Mucosa of gallbladder (tissue), 1 donor: ENCODE data around the gene PPID. TPM values are rescaled to one million over a fixed set of nuclear protein-coding genes. Genes with fewer than 3 reads are reported as not detected.
"Not testable (repeated sequence)": the region's sequence is repeated elsewhere in the genome, so short reads cannot be mapped to it uniquely, and the experiment has no call there.

ENCODE experiments used
- DNase-seq: peaks from one replicate; pipeline ENCODE4 v3.0.0-alpha.2; 2020; ENCODE audit warnings: low spot score
- total RNA-seq: library from RNA; stranded (reverse); gene quantifications from one replicate; pipeline ENCODE4 v1.2.1, GENCODE V29; 2021
- donor health status: DM: no; HTN: no; CAD: no.

PPID gene
- total RNA-seq = 34.8 TPM

DNA sequence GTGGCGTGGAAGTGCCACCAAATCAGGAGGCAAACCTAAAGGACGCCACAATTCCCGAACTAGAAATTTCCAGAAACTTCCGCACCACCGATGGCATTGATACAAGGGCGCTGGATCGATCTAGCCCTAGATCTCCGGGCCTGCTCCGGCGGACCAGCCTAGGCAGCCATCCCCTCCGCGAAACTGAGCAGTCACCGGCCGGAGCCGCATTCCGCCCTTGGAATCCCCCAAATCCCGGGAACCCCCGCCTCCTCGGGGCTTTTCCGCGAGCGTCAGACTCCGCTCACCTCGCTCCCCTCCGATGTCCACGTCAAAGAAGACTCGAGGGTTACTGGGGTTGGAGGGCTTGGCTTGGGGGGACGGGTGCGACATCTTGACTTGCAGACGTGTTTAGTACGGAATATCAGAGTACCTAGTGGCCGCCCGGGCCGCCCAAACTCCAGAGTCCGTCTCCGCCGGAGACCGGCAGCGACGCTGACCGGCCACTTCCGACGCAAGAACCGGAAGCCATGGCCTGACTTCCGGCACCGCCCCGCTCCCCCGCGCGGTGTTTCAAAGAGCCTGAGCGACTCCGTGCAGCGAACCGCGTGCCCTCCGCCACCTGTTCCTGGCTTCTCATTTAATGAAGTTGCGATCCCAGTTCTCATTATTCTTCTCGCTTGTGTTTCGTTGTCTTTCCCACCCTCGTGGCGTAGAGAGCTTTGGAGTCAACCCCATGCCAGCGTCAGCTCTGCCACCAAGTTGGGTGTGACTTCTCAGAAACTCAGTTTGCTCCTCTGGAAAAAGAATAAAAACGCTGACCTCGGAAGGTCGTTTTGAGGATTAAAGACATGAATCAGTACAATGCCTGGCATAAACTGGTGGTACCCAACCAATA, at the start of gene PPID:
PPID (minus strand) TSS at position 480 of the 877 bp plus-strand sequence; CDS start at position 372, 108 bp downstream.
- DNase-seq = peak; percentile 84

GRCh38 chr4:158771776-158772175, 48.6 kb upstream of the PPID start:
- DNase-seq = no peak

GRCh38 chr4:158770671-158771070, 47.5 kb upstream of the PPID start:
- no peak for DNase-seq

GRCh38 chr4:158769175-158769921, 46.2 kb upstream of the PPID start:
- peak; percentile 28 for DNase-seq

DNA sequence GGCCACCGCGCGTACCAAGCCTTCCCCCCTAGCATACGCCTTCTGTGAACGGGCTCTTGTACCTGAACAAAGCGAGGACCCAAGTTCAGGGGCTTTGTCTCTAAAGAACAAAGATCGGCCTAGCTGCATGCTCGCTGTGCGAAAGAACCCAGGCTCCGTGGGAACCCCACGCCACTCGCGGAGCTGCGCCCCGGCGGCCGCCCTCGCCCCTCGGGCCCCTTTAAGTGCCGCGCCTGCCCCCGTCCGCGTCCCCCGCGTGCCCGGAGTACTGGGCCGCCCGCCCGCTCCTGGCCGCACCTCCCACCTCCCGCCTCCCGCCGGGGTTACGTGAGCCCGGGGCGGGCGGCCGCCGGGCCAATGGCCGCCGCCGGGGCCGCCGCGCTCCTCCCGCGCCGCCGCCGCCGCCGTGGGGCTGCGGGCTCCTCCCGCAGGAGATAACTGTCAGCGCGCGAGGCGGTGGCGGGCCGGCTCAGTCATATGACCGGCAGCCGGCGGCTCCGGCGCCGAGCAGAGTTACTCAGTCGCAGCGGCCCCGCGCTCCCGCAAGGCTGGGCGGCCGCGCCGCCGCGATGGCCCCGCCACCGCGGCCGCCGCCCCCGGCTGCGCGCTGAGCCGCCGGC, 45.5 kb upstream of the PPID start, which contains the start of gene FNIP2:
FNIP2 (plus strand) TSS at position 472 of the 620 bp plus-strand sequence. CDS start 187 bp downstream, outside the sequence.
- peak; percentile 82 for DNase-seq

DNA sequence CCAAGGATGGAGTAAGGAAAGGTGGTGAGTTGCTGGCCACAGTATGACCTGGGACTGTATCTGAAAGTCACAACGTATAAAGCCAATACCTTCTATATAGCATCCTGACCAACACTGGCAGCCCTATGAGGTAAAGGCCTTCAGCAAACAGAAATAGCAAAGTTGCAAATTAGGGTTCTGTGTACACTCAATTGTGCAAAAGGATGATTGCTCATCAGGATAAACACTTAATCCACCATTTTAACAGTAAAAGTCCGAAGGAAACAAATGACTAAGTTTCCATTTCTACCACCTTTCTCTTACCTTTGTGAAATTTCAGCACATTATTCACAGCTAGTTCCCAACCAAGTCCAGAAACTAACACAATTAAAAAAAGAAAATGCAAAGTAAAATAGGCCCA, 44.3 kb upstream of the PPID start:
- DNase-seq = no peak

GRCh38 chr4:158766434-158767044, 43.3 kb upstream of the PPID start:
- DNase-seq = no peak

DNA sequence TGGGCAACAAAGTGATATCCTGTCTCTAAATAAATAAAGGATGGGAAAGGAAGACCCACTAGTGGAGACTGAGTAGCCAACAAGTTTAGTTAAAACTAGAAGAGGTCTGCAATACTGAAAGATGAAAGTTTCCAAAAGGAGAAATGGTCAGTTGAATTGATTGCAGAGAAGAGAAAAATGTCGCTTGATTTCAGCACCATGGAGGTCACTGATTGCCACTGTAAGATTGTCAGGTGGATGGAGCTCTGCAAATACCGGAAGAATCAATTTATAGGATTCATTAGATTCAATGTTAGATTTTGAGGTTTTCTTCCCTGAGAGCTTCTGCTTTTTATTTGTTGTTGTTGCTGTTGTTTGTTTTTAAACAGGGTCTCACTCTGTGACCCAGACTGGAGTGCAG, 40.3 kb upstream of the PPID start:
- no peak for DNase-seq

- DNase-seq = no peak
Observed at GRCh38 chr4:158762553-158762952, 39.4 kb upstream of the PPID start.

DNA sequence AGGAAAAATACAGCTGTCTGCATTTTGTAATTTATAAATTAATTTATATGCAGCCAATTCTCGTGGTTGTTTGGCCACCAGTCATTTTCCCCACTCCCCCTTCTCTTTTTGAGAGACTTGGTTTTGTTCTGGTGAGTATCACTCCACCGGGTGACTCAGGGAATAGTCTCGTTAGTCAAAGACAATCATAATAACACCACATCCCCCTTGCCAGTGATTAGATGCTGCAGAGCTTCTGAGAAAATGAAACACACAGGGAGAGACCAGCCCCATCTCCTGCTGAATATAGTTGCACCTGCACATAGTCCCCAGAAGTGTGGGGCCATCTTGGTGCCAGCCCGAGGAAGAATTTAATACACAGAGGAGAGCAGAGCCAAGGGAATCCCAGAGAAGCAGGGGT, 37.7 kb upstream of the PPID start:
- DNase-seq = no peak

DNA sequence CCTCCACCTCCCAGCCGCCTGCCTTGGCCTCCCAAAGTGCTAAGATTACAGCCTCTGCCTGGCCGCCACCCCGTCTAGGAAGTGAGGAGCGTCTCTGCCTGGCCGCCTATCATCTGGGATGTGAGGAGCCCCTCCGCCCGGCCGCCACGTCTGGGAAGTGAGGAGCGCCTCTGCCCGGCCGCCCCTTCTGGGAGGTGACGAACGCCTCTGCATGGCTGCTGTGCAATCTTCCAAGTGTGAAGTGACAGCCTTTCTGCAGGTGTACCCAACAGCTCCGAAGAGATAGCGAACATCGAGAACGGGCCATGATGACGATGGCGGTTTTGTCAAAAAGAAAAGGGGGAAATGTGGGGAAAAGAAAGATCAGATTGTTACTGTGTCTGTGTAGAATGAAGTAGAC, 36.3 kb upstream of the PPID start:
- not testable (repeated sequence) for DNase-seq

- DNase-seq = no peak
Observed at GRCh38 chr4:158758703-158759102, 35.5 kb upstream of the PPID start.

DNA sequence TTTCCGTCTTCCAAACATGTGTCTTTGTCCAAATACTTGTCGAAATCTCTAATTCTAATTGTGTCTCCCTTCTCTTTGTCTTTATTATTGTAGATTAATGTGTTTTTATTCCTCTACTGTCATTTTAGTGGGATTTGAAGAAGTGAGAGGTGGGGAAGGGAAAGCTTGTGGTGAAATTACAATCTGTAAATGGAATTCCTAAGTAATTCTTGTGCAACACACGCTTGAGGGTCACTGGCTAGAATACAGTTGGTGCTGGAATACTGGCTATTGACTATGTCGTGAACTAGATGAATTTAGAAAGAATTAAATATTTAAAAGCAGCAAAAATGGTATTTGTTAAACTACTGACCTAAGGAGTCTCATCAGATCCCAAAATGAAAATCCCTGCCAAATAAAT, 34.9 kb upstream of the PPID start:
- DNase-seq = no peak

GRCh38 chr4:158756588-158756987, 33.4 kb upstream of the PPID start:
- DNase-seq = no peak

GRCh38 chr4:158755819-158756218, 32.6 kb upstream of the PPID start:
- DNase-seq = not testable (repeated sequence)

DNA sequence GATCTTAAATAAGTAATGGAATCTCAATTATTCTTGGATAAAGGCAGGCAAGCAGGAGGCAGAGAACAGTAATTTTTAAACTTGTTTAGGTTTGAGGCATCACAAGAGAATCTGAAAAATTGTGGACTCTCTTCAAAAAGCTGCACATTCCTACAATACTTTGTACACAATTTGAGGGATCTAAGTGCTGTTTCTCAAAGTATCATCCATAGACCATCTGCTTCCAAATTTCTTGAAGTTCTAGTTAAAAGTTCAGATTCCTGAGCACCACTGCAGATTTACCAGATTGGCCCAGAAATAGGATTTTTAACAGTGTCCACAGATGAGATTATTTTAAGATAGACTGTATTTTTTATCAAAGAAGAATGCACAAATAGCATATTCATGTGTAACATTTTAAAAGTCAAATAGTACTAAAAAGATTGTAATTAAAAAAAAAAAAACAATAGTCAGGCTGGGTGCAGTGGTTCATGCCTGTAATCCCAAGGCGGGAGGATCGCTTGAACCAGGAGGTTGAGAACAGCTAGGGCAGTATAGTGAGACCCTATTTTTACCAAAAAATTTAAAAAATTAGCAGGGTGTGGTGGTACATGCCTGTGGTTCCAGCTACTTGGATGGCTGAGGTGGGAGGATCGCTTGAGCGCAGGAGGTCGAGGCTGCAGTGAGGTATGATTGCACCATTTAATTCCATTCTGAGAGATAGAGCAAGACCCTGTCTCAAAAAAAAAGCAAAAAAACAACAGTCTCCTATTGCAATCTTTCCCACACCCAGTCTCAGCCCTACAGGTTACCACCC, 31.4 kb upstream of the PPID start:
- no peak for DNase-seq

DNA sequence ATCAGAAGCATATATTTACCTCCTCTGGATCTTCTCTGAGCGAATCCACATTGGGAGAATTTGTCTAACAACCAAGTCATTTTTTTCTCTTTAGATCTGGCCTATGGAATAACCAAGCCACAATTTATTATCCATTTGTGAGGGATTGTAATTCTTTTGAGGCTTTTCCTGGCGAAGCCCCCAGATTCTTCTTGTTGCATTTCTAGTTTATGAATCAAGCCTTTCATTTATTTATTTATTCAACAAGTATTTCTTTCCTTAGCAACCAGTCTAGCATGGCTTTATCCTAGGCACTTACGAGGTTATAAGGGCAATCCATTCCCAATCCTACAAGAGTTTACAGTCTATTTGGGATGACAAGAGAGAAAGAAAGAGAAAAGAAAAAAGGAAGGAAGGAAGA, 27.2 kb upstream of the PPID start:
- no peak for DNase-seq

DNA sequence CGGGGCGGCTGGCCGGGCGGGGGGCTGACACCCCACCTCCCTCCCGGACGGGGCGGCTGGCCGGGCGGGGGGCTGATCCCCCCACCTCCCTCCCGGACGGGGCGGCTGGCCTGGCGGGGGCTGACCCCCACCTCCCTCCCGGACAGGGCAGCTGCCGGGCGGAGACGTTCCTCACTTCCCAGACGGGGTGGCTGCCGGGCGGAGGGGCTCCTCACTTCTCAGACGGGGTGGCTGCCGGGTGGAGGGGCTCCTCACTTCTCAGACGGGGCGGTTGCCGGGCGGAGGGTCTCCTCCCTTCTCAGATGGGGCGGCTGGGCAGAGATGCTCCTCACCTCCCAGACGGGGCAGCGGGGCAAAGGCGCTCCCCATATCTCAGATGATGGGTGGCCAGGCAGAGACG, 23.3 kb upstream of the PPID start:
- not testable (repeated sequence) for DNase-seq

GRCh38 chr4:158741326-158742021, 18.3 kb upstream of the PPID start:
- no peak for DNase-seq

DNA sequence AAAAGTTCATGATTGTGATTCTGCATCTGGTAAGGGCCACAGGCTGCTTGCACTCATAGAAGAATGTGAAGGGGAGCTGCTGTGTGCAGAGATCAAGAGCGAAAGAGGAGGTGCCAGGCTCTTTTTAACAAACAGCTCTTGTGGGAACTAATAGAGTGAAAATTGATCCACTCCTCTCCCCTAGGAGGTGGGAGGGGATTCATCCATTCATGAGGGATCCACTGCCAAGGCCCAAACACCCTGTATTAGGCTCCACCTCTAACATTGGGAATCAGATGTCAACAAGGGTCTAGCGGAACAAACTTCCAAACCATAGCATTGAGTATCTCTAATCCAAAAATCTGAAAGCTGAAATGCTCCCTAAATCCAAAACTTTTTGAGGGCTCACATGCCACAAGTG, 16.4 kb upstream of the PPID start:
- DNase-seq = no peak
